Ishikawa (cell line): ENCODE data around the gene DIP2C.

Experiments
- CEBPB ChIP-seq: IDR thresholded peaks from 2 replicates; pipeline ENCODE4 v1.6.1; 2012
- CREB1 ChIP-seq: IDR thresholded peaks from 2 replicates; pipeline ENCODE4 v1.6.1; 2012; ENCODE audit warnings: low read depth
- EGR1 ChIP-seq: IDR thresholded peaks from 2 replicates; pipeline ENCODE4 v1.6.1; 2012
- EP300 ChIP-seq: IDR thresholded peaks from 2 replicates; pipeline ENCODE4 v1.6.1; 2012; ENCODE audit warnings: borderline replicate concordance
- FOXM1 ChIP-seq: IDR thresholded peaks from 2 replicates; pipeline ENCODE4 v1.6.1; 2012; ENCODE audit warnings: low read depth, borderline replicate concordance
- MAX ChIP-seq: IDR thresholded peaks from 2 replicates; pipeline ENCODE4 v1.6.1; 2012
- NFIC ChIP-seq: IDR thresholded peaks from 2 replicates; pipeline ENCODE4 v1.6.1; 2012
- RAD21 ChIP-seq: IDR thresholded peaks from 2 replicates; pipeline ENCODE4 v1.6.1; 2012; ENCODE audit warnings: low read depth
- REST ChIP-seq: IDR thresholded peaks from 2 replicates; pipeline ENCODE4 v1.6.1; 2012; ENCODE audit warnings: low read depth, mild to moderate bottlenecking
- TAF1 ChIP-seq: IDR thresholded peaks from 2 replicates; pipeline ENCODE4 v1.6.1; 2012; ENCODE audit warnings: low read depth, mild to moderate bottlenecking
- TCF12 ChIP-seq: IDR thresholded peaks from 2 replicates; pipeline ENCODE4 v1.6.1; 2012; ENCODE audit warnings: low read depth
- TEAD4 ChIP-seq: IDR thresholded peaks from 2 replicates; pipeline ENCODE4 v1.6.1; 2012
- USF1 ChIP-seq: IDR thresholded peaks from 2 replicates; pipeline ENCODE4 v1.6.1; 2012
- YY1 ChIP-seq: IDR thresholded peaks from 2 replicates; pipeline ENCODE4 v1.6.1; 2012; ENCODE audit warnings: low read depth
- ZBTB7A ChIP-seq: IDR thresholded peaks from 2 replicates; pipeline ENCODE4 v1.6.1; 2012; ENCODE audit warnings: low read depth

The DIP2C gene

GRCh38 chr10:279232-279631 lies 410.2 kb downstream of the DIP2C start:
- no peak for TF ChIP-seq ZBTB7A
- no peak for TF ChIP-seq RAD21

- TF ChIP-seq CEBPB: no peak
- no peak for TF ChIP-seq TCF12
- no peak for TF ChIP-seq NFIC
- no peak for TF ChIP-seq CREB1
- TF ChIP-seq EP300: no peak
- TF ChIP-seq EGR1: no peak
- no peak for TF ChIP-seq ZBTB7A
- TF ChIP-seq YY1: no peak
- TF ChIP-seq MAX: no peak
- TF ChIP-seq USF1: no peak
Measured at GRCh38 chr10:278707-279106, 410.8 kb downstream of the DIP2C start.

DNA sequence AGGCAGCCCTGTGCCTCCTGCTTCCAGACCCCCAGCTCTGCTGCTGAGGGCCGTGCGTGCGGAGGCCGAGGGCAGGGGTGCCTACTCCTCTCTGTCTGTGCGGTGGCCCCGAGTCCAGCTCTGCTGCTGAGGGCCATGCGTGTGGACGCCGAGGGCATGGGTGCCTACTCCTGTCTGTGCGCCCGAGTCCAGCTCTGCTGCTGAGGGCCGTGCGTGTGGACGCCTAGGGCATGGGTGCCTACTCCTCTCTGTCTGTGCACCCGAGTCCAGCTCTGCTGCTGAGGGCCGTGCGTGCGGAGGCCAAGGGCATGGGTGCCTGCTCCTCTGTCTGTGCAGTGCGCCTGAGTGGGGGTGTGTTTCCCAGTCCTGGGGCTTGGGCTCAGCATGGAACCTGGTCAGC lies 411.5 kb downstream of the DIP2C start:
- TF ChIP-seq TAF1: no peak
- no peak for TF ChIP-seq TCF12
- no peak for TF ChIP-seq YY1
- no peak for TF ChIP-seq MAX
- no peak for TF ChIP-seq CEBPB
- no peak for TF ChIP-seq EP300

DNA sequence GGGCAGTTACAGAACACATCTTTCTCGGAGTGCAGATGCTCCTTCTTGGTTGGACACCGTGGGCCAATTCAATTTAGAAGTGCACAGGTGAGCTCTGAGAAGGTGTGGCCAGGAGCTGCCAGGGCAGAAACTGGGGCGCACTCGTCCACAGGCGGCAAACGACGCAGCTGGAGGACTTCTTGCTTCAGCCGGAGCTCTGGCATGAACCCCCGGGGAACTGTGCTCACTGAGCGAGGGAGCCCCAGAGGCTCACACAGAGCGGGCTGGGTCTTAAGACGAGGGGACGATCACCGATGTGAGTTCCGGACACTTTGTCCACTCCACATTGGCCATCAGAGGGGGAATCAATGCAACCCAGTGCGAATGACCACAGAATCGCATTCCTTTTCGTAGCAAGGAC lies 413.8 kb downstream of the DIP2C start:
- TF ChIP-seq FOXM1 (no peak), TAF1 (no peak), CREB1 (no peak), MAX (no peak), NFIC (no peak), EGR1 (no peak)

DNA sequence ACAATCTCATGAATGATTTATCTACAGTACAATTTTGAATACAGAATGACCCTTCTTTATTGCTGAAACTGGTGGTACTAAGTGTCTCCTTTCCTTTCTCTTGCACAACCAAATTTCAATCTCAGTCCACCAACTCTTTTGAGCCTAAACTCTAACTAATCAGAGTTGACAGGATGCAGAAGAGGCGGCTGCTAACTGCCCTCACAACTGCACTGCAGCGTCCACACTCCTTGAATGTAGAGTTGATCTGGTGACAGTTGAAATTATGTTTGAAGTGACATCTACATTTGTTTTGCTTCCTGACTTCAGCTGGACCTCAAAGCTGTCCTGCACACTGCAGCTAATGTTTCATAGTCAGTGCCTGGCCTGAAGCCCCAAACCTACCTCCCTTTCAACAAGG lies 414.6 kb downstream of the DIP2C start:
- TF ChIP-seq CEBPB (no peak), TCF12 (no peak), TAF1 (no peak), MAX (no peak), TEAD4 (no peak), CREB1 (no peak), EGR1 (no peak), EP300 (no peak), YY1 (no peak), USF1 (no peak), ZBTB7A (no peak), REST (no peak), RAD21 (no peak)

DNA sequence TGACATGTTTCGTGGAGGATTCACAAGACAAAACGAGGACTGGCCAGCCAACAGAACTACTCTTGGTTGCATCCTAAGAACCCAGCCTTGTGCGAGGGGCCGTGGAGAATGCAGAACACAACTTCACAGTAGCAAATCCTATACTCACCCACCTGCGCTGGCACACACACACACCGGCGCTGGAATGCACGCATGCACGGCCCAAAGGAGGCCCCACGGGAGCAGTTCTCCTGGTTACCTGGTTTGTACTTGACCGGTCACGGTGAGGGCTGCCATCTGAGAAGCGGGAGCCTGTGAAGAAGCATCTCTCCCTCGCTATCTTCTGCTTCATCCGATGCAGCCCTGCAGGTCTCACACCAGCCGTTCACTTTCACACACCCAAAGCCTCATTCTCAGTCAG lies 416.4 kb downstream of the DIP2C start:
- TF ChIP-seq MAX (no peak), CREB1 (no peak), CEBPB (no peak), EP300 (no peak), FOXM1 (no peak), REST (no peak), NFIC (no peak), RAD21 (no peak), USF1 (no peak), ZBTB7A (no peak), YY1 (no peak), TAF1 (no peak), TEAD4 (no peak), EGR1 (no peak), TCF12 (no peak)
